BE2C (cell line): ENCODE results near the gene GSS.

ENCODE experiments used
- DNase-seq: peaks from one replicate; pipeline ENCODE4 v3.0.0-alpha.2; 2020
- H3K27me3 ChIP-seq: fragments of 250-450 bp; sonication (Bioruptor Pico); 2 replicates; pipeline ENCODE4 v1.5.1; 2020; ENCODE audit warnings: mild to moderate bottlenecking
- H3K36me3 ChIP-seq: fragments of 250-450 bp; sonication (Bioruptor Pico); 2 replicates; pipeline ENCODE4 v1.5.1; 2020; ENCODE audit warnings: mild to moderate bottlenecking
- H3K4me1 ChIP-seq: fragments of 250-450 bp; sonication (Bioruptor Pico); 2 replicates; pipeline ENCODE4 v1.5.1; 2020
- H3K4me3 ChIP-seq: 2 replicates; pipeline ENCODE4 v1.5.1; 2011; ENCODE audit warnings: low read depth, low read length
- H3K9me3 ChIP-seq: fragments of 250-450 bp; sonication (Bioruptor Pico); 2 replicates; pipeline ENCODE4 v1.5.1; 2020
- TF ChIP-seq, protein P1 (sequence below): IDR thresholded peaks from 2 replicates; pipeline ENCODE4 v1.5.1; 2012; ENCODE audit warnings: mild to moderate bottlenecking, low read depth, low read length

GSS gene

DNA sequence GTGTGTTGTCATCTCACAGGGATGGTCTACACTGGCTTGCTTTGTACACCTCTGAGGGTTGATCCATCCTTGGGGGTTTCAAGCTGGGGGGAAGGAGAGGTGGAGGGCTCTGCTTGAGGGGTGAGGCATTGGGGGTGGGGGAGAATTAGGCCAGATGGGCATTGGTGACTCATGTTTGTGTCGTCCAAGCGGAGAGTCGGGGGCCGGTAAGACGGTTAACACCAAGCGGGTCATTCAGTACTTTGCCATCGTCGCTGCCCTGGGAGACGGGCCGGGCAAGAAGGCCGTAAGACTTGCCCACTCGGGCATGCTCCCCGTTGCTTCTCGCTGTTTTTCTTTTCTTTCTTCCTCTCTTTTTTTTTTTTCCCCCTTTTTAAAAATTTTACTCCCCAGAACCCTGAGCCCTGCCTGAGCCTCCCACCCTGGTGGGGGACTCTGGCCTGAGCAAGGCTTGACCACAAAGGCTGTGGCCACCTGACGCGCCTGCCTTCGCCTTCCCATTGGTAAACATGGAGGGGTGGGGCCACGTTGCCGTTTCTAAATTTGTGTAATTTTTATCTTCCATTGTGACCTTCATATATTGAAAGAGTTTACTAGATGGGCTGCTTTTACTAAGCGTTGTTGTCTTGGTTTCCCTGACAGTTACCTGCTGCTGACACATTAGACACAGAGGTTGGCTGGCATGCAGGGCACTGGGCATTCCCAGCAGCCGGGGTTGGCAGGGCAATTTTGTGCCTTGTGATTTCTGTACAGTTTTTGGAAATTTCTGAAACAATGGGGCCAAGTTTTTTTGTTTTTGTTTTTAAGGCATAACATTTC lies 26.9 kb upstream of the GSS start:
- no peak for DNase-seq
- Histone ChIP-seq H3K4me1 (peaks cover 9% of the 10 kb centered on the region), H3K4me3 (no peak overlapping the region), H3K9me3 (no peaks in the 10 kb centered on the region), H3K36me3 (no peaks in the 10 kb centered on the region), H3K27me3 (no peaks in the 10 kb centered on the region)
- TF ChIP-seq, protein P1, sequence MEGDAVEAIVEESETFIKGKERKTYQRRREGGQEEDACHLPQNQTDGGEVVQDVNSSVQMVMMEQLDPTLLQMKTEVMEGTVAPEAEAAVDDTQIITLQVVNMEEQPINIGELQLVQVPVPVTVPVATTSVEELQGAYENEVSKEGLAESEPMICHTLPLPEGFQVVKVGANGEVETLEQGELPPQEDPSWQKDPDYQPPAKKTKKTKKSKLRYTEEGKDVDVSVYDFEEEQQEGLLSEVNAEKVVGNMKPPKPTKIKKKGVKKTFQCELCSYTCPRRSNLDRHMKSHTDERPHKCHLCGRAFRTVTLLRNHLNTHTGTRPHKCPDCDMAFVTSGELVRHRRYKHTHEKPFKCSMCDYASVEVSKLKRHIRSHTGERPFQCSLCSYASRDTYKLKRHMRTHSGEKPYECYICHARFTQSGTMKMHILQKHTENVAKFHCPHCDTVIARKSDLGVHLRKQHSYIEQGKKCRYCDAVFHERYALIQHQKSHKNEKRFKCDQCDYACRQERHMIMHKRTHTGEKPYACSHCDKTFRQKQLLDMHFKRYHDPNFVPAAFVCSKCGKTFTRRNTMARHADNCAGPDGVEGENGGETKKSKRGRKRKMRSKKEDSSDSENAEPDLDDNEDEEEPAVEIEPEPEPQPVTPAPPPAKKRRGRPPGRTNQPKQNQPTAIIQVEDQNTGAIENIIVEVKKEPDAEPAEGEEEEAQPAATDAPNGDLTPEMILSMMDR, result no peak

DNA sequence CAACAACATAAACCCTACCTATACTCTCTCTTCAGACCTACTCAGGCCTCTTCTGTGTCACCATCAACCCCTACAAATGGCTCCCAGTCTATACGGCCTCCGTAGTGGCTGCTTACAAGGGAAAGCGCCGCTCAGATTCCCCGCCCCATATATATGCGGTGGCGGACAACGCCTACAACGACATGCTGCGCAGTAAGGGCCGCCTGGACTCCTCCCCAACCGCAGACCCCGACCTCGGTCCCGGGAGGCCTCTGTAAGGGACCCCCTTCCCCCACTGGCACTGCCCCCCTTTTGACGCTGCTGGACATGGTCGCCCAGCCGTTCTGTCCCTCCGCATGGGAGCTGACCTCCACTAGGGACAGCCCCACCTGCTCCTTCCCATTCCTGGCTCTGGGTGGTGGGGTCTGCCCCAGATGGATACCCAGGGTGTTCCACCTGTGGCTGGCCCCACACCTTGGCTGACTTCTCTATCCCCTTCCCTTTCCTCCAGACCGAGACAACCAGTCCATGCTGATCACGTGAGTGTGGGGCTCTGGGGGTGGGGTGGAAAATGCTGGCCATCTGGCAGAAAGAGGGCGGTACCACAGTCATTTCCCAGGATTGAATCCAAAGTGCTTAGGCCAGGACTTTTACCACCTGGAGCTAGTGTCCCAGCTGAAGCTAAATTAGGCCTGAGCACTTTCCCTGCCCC lies 25.1 kb upstream of the GSS start:
- no peak overlapping the region for H3K4me3 ChIP-seq
- no peaks in the 10 kb centered on the region for H3K36me3 ChIP-seq
- peak; percentile 76 for DNase-seq
- H3K27me3 ChIP-seq, result no peaks in the 10 kb centered on the region
- no peaks in the 10 kb centered on the region for H3K9me3 ChIP-seq
- TF ChIP-seq, protein P1, result no peak
- H3K4me1 ChIP-seq, result peaks cover 9% of the 10 kb centered on the region

DNA sequence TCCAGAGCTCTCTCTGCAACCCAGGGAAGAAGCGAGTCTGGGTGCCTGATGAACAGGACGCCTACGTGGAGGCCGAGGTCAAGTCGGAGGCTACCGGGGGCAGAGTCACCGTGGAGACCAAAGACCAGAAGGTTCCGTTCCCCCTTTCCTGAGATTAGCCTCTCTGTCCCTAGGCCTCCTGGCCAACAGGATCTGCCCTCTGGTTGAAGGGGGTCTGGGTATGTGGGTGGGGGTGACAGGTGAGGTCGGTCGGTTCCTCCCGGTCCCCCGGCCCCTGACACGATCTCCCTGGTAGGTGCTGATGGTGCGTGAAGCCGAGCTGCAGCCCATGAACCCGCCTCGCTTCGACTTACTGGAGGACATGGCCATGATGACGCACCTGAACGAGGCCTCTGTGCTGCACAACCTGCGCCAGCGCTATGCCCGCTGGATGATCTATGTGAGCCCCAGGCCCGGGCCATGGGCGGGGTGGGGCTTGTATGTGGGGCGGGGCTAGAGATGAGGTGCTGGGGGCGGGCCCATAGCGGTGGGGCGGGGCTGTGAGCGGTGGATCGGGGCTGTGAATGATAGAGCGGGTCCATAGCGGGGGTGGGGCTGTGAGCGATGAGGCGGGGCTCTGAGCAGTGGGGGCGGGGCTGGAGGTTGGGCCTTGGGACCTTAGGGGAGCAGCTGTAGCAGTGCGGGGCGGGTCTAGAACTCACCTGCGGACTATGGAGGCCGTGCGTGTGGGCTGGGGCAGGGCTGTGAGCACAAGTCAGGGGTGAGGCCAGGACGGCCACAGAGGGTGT lies 24.0 kb upstream of the GSS start:
- no peak overlapping the region for H3K4me3 ChIP-seq
- no peaks in the 10 kb centered on the region for H3K27me3 ChIP-seq
- H3K36me3 ChIP-seq, result no peaks in the 10 kb centered on the region
- TF ChIP-seq, protein P1, result no peak
- no peaks in the 10 kb centered on the region for H3K9me3 ChIP-seq
- DNase-seq, result peak; percentile 42
- peaks cover 9% of the 10 kb centered on the region for H3K4me1 ChIP-seq

DNA sequence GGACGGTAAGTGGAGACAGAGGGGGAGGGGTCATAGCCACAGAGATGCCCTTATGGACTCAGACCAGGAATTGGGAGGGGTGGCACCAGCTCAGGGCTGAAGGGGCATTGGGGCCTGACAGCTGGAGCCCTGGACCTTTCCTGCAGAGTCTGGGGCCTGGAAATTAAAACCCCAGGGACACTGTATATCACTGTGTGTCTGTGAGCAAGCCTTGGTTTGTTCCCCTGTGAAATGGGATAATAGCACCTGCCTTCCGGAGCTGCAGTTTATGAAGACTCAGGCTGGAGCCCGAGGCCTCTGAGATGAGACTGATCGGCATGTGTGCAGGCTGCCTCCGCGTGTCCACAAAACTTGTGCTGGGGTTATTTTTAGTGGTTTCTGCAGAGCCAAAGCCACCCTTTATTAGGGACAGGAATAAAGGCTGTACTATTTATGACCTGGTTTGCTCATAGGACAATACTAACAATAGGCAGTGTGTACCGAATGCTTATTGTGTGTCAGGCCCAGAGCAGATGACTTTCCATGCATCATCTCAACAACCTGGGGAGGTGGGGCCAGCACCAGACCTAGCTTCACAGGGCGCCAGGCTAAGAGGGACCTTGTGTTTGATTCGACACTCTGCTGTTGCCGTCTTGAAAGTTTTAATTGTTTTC lies 22.6 kb upstream of the GSS start:
- no peak for DNase-seq
- TF ChIP-seq, protein P1, result no peak
- Histone ChIP-seq H3K4me1 (peaks cover 9% of the 10 kb centered on the region), H3K27me3 (no peaks in the 10 kb centered on the region), H3K36me3 (no peaks in the 10 kb centered on the region), H3K4me3 (no peak overlapping the region), H3K9me3 (no peaks in the 10 kb centered on the region)

DNA sequence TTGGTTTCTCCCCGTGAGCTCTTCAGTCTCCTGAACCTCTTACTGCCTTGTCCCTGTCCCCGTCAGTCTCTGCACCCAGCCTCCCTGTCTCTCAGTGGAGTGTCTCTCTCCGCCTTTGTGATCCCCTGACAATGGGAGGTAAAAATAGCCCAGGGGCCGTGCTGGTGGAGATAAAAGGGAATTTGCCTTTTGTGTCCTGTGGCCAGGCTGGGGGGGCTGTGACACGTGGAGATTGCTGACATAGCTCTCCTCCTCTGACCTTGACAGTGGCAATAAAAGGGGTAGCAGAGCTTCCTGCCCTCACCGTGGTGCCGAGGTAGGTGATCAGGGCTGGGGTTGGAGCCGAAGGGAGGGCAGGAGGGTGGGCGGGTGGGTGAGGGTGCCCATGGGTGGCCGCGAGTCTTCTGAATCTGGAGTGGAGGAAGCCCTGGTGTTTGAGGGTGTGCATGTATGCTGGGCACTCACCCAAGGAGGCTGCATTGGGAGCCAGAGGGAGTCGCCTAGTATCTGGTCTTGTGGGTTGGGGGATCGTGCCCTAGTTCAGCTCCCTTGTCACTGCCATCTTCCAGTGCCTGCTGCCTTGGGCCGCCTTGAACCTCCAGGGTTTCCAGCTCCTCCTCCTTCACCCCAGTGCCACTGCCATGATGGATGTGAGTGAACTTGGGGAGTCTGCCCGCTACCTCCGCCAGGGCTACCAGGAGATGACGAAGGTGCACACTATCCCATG lies 21.9 kb upstream of the GSS start:
- Histone ChIP-seq H3K36me3 (no peaks in the 10 kb centered on the region), H3K4me3 (no peak overlapping the region), H3K4me1 (peaks cover 9% of the 10 kb centered on the region), H3K27me3 (no peaks in the 10 kb centered on the region), H3K9me3 (no peaks in the 10 kb centered on the region)
- no peak for DNase-seq
- TF ChIP-seq, protein P1, result no peak
